Stomach smooth muscle (tissue), 2 donors: ENCODE data around the gene AANAT.

Experiments
- H3K27ac ChIP-seq: one replicate; pipeline ENCODE4 v1.7.0; 2013; ENCODE audit warnings: mild to moderate bottlenecking, low read length, inconsistent platforms
- H3K27me3 ChIP-seq, 2 donors: one replicate each; pipeline ENCODE4 v1.7.0; 2013; ENCODE audit warnings: low read length in 2 of 2; ENCODE audit not compliant: insufficient read depth in 2 of 2, control insufficient read depth in 1 of 2
- H3K36me3 ChIP-seq, 2 donors: one replicate each; pipeline ENCODE4 v1.7.0; 2013; ENCODE audit warnings: low read length in 2 of 2; ENCODE audit not compliant: control insufficient read depth in 2 of 2, insufficient read depth in 2 of 2
- H3K4me1 ChIP-seq: one replicate; pipeline ENCODE4 v1.7.0; 2013; ENCODE audit warnings: low read length; ENCODE audit not compliant: control insufficient read depth, insufficient read depth
- H3K4me3 ChIP-seq, 2 donors: one replicate each; pipeline ENCODE4 v1.7.0; 2013; ENCODE audit warnings: low read length in 2 of 2
- H3K9ac ChIP-seq, 2 donors: one replicate each; pipeline ENCODE4 v1.7.0; 2013; ENCODE audit warnings: low read length in 2 of 2, mild to moderate bottlenecking in 1 of 2
- H3K9me3 ChIP-seq, 2 donors: one replicate each; pipeline ENCODE4 v1.7.0; 2013; ENCODE audit warnings: low read length in 2 of 2; ENCODE audit not compliant: control insufficient read depth in 2 of 2
- donor health status: healthy.
- donor health status: Pancreatic carcinoma.

AANAT gene

GRCh38 chr17:76478730-76479514 is 11.5 kb downstream of the AANAT start:
- H3K9ac ChIP-seq, result no peak overlapping the region
- H3K36me3 ChIP-seq, result no peaks in the 10 kb centered on the region
- no peaks in the 10 kb centered on the region for H3K9me3 ChIP-seq
- no peaks in the 10 kb centered on the region for H3K27me3 ChIP-seq
- no peak overlapping the region for H3K4me3 ChIP-seq
- H3K4me1 ChIP-seq, result no peaks in the 10 kb centered on the region
- H3K27ac ChIP-seq, result no peak overlapping the region

- Histone ChIP-seq H3K4me1 (no peaks in the 10 kb centered on the region), H3K36me3 (no peaks in the 10 kb centered on the region), H3K9ac (no peak overlapping the region), H3K27me3 (no peaks in the 10 kb centered on the region), H3K27ac (no peak overlapping the region), H3K9me3 (no peaks in the 10 kb centered on the region), H3K4me3 (no peak overlapping the region)
Observed at GRCh38 chr17:76479515-76480060, 12.2 kb downstream of the AANAT start.

- H3K27ac ChIP-seq, result no peak overlapping the region
- no peaks in the 10 kb centered on the region for H3K9me3 ChIP-seq
- no peaks in the 10 kb centered on the region for H3K27me3 ChIP-seq
- H3K36me3 ChIP-seq, result no peaks in the 10 kb centered on the region
- no peaks in the 10 kb centered on the region for H3K4me1 ChIP-seq
- no peak overlapping the region for H3K9ac ChIP-seq
- no peak overlapping the region for H3K4me3 ChIP-seq
Observed at GRCh38 chr17:76480632-76481031, 13.2 kb downstream of the AANAT start.

GRCh38 chr17:76481071-76481655 is 13.8 kb downstream of the AANAT start:
- Histone ChIP-seq H3K36me3 (no peaks in the 10 kb centered on the region), H3K27ac (no peak overlapping the region), H3K27me3 (no peaks in the 10 kb centered on the region), H3K9me3 (no peaks in the 10 kb centered on the region), H3K4me3 (no peak overlapping the region), H3K4me1 (no peaks in the 10 kb centered on the region), H3K9ac (no peak overlapping the region)

GRCh38 chr17:76484228-76484725 is 16.9 kb downstream of the AANAT start:
- Histone ChIP-seq H3K9me3 (no peaks in the 10 kb centered on the region), H3K36me3 (no peaks in the 10 kb centered on the region), H3K4me3 (no peak overlapping the region), H3K27me3 (no peaks in the 10 kb centered on the region), H3K9ac (no peak overlapping the region), H3K4me1 (no peaks in the 10 kb centered on the region), H3K27ac (no peak overlapping the region)

GRCh38 chr17:76485569-76485968 is 18.2 kb downstream of the AANAT start:
- no peak overlapping the region for H3K4me3 ChIP-seq
- no peak overlapping the region for H3K9ac ChIP-seq
- no peaks in the 10 kb centered on the region for H3K27me3 ChIP-seq
- no peaks in the 10 kb centered on the region for H3K9me3 ChIP-seq
- H3K27ac ChIP-seq, result no peak overlapping the region
- H3K4me1 ChIP-seq, result no peaks in the 10 kb centered on the region
- H3K36me3 ChIP-seq, result no peaks in the 10 kb centered on the region

- no peaks in the 10 kb centered on the region for H3K27me3 ChIP-seq
- H3K4me1 ChIP-seq, result peaks cover 3% of the 10 kb centered on the region
- no peak overlapping the region for H3K4me3 ChIP-seq
- no peak overlapping the region for H3K27ac ChIP-seq
- H3K9me3 ChIP-seq, result no peaks in the 10 kb centered on the region
- H3K36me3 ChIP-seq, result no peaks in the 10 kb centered on the region
- no peak overlapping the region for H3K9ac ChIP-seq
Observed at GRCh38 chr17:76487451-76488192, 20.2 kb downstream of the AANAT start.

- Histone ChIP-seq H3K9ac (no peak overlapping the region), H3K4me1 (peaks cover 9% of the 10 kb centered on the region)
Observed at GRCh38 chr17:76490112-76490710, 22.8 kb downstream of the AANAT start.

GRCh38 chr17:76491271-76492122 is 24.1 kb downstream of the AANAT start:
- peaks cover 9% of the 10 kb centered on the region for H3K4me1 ChIP-seq
- H3K27me3 ChIP-seq, result no peaks in the 10 kb centered on the region
- no peaks in the 10 kb centered on the region for H3K36me3 ChIP-seq
- H3K27ac ChIP-seq, result no peak overlapping the region
- H3K9me3 ChIP-seq, result no peaks in the 10 kb centered on the region
- H3K9ac ChIP-seq, result no peak overlapping the region
- no peak overlapping the region for H3K4me3 ChIP-seq

More at GRCh38 chr17:76490112-76490710, 22.8 kb downstream of the AANAT start:
- no peaks in the 10 kb centered on the region for H3K36me3 ChIP-seq
- H3K4me3 ChIP-seq, result no peak overlapping the region
- H3K27ac ChIP-seq, result no peak overlapping the region
- no peaks in the 10 kb centered on the region for H3K9me3 ChIP-seq
- H3K27me3 ChIP-seq, result no peaks in the 10 kb centered on the region
